Nephron progenitor cell (in vitro differentiated cells): Measurements from ENCODE around the gene MCM5.
A peak's percentile ranks its signal among the peaks of the same experiment; 100 is the strongest.

Experiments
- DNase-seq: peaks from one replicate; pipeline ENCODE4 v3.0.0; 2021
- H3K27ac Mint-ChIP-seq: 2 replicates; pipeline ENCODE4 v1.8.0; 2021; ENCODE audit warnings: mild to moderate bottlenecking, moderate library complexity, mixed read lengths
- H3K27me3 Mint-ChIP-seq: 2 replicates; pipeline ENCODE4 v1.8.0; 2021; ENCODE audit warnings: mild to moderate bottlenecking, low read depth, mixed read lengths; ENCODE audit not compliant: poor library complexity
- H3K36me3 Mint-ChIP-seq: 2 replicates; pipeline ENCODE4 v1.8.0; 2021; ENCODE audit warnings: low read depth, mixed read lengths
- H3K4me1 Mint-ChIP-seq: 2 replicates; pipeline ENCODE4 v1.8.0; 2021; ENCODE audit warnings: mixed read lengths
- H3K4me3 Mint-ChIP-seq: 2 replicates; pipeline ENCODE4 v1.8.0; 2021; ENCODE audit warnings: mild to moderate bottlenecking, moderate library complexity, mixed read lengths
- H3K9me3 Mint-ChIP-seq: 2 replicates; pipeline ENCODE4 v1.8.0; 2021; ENCODE audit warnings: mild to moderate bottlenecking, moderate library complexity, mixed read lengths
- CTCF ChIP-seq: fragments of 200-600 bp; sonication (generic); IDR thresholded peaks from 2 replicates; pipeline ENCODE4 v1.5.0; 2021; ENCODE audit warnings: antibody characterized with exemption

The MCM5 gene

GRCh38 chr22:35426801-35427140 is 26.8 kb downstream of the MCM5 start:
- TF ChIP-seq CTCF = no peak
- H3K36me3 Mint-ChIP-seq = peaks cover 33% of the 10 kb centered on the region
- peak overlapping the region; percentile 58 for H3K4me3 Mint-ChIP-seq
- H3K4me1 Mint-ChIP-seq = peaks cover 36% of the 10 kb centered on the region
- H3K27me3 Mint-ChIP-seq = no peaks in the 10 kb centered on the region
- H3K9me3 Mint-ChIP-seq = peaks cover under 1% of the 10 kb centered on the region
- no peak for DNase-seq
- peak overlapping the region; percentile 99 for H3K27ac Mint-ChIP-seq

- TF ChIP-seq CTCF = peak; percentile 94
- Mint-ChIP-seq H3K27me3 (peaks cover 2% of the 10 kb centered on the region), H3K9me3 (peaks cover 27% of the 10 kb centered on the region), H3K36me3 (peaks cover 38% of the 10 kb centered on the region), H3K4me3 (no peak overlapping the region), H3K27ac (no peak overlapping the region), H3K4me1 (peaks cover 13% of the 10 kb centered on the region)
- peak; percentile 95 for DNase-seq
Observed at GRCh38 chr22:35430897-35431322, 31.0 kb downstream of the MCM5 start.

GRCh38 chr22:35431483-35432227 is 31.7 kb downstream of the MCM5 start:
- H3K27me3 Mint-ChIP-seq = peaks cover 2% of the 10 kb centered on the region
- TF ChIP-seq CTCF = no peak
- H3K4me3 Mint-ChIP-seq = no peak overlapping the region
- DNase-seq = no peak
- H3K27ac Mint-ChIP-seq = no peak overlapping the region
- peaks cover 44% of the 10 kb centered on the region for H3K36me3 Mint-ChIP-seq
- H3K9me3 Mint-ChIP-seq = peaks cover 27% of the 10 kb centered on the region
- H3K4me1 Mint-ChIP-seq = peaks cover 9% of the 10 kb centered on the region

- Mint-ChIP-seq H3K27me3 (peaks cover 2% of the 10 kb centered on the region), H3K4me3 (no peak overlapping the region), H3K27ac (no peak overlapping the region)
Observed at GRCh38 chr22:35432228-35432905, 32.4 kb downstream of the MCM5 start.

GRCh38 chr22:35434061-35434710 is 34.2 kb downstream of the MCM5 start:
- peaks cover 2% of the 10 kb centered on the region for H3K27me3 Mint-ChIP-seq
- peak overlapping the region; percentile 32 for H3K27ac Mint-ChIP-seq
- H3K9me3 Mint-ChIP-seq = peaks cover 27% of the 10 kb centered on the region
- no peak overlapping the region for H3K4me3 Mint-ChIP-seq
- TF ChIP-seq CTCF = no peak
- no peak for DNase-seq
- peaks cover 4% of the 10 kb centered on the region for H3K4me1 Mint-ChIP-seq
- H3K36me3 Mint-ChIP-seq = peaks cover 65% of the 10 kb centered on the region

More at GRCh38 chr22:35432228-35432905, 32.4 kb downstream of the MCM5 start:
- H3K4me1 Mint-ChIP-seq = peaks cover 4% of the 10 kb centered on the region
- H3K36me3 Mint-ChIP-seq = peaks cover 50% of the 10 kb centered on the region
- no peak for DNase-seq
- H3K9me3 Mint-ChIP-seq = peaks cover 27% of the 10 kb centered on the region
- TF ChIP-seq CTCF = no peak
